ENCODE data around the gene CCDC12. TPM values are rescaled to one million over a fixed set of nuclear protein-coding genes. Genes with fewer than 3 reads are reported as not detected.
A peak's percentile ranks its signal among the peaks of the same experiment; 100 is the strongest.

Gene CCDC12
- total and polyA plus RNA-seq, 4 donors: 34.2 to 129 (median 70.0) TPM

GRCh38 chr3:46899151-46900006, 77.2 kb downstream of the CCDC12 start:
- H3K4me1 ChIP-seq (ENCODE audit: control insufficient read depth in 5 of 5, insufficient read depth in 5 of 5, low read length in 5 of 5): peaks cover 0 to 16% (median 12%) of the 10 kb centered on the region in 5 donors
- H3K4me3 ChIP-seq: no peak overlapping the region
- no peaks in the 10 kb centered on the region for H3K9me3 ChIP-seq (ENCODE audit: control insufficient read depth in 4 of 4, insufficient read depth in 3 of 4, low read length in 3 of 4)
- ATAC-seq (ENCODE audit: insufficient read depth, low FRiP score): no peak
- H3K9ac ChIP-seq (ENCODE audit: insufficient read depth in 1 of 2, low read length in 2 of 2): no peak overlapping the region
- no peak for TF ChIP-seq CTCF (IDR thresholded peaks at IDR 0.05; ENCODE audit: control extremely low read depth, extremely low read depth)
- peaks cover 0 to 6% (median 2%) of the 10 kb centered on the region in 4 donors for H3K36me3 ChIP-seq (ENCODE audit: control insufficient read depth in 4 of 4, insufficient read depth in 4 of 4, low read length in 4 of 4)
- H3K27me3 ChIP-seq (ENCODE audit: control insufficient read depth in 3 of 3, insufficient read depth in 3 of 3, low read length in 2 of 3): peaks cover 0 to 4% (median 0%) of the 10 kb centered on the region in 3 donors
- H3K27ac ChIP-seq (ENCODE audit: low read depth in 1 of 2, low read length in 1 of 2): no peak overlapping the region
- no peak for DNase-seq
- 84 to 87% methylated on average over 22 of the region's 22 CpGs for WGBS, 2 donors

DNA sequence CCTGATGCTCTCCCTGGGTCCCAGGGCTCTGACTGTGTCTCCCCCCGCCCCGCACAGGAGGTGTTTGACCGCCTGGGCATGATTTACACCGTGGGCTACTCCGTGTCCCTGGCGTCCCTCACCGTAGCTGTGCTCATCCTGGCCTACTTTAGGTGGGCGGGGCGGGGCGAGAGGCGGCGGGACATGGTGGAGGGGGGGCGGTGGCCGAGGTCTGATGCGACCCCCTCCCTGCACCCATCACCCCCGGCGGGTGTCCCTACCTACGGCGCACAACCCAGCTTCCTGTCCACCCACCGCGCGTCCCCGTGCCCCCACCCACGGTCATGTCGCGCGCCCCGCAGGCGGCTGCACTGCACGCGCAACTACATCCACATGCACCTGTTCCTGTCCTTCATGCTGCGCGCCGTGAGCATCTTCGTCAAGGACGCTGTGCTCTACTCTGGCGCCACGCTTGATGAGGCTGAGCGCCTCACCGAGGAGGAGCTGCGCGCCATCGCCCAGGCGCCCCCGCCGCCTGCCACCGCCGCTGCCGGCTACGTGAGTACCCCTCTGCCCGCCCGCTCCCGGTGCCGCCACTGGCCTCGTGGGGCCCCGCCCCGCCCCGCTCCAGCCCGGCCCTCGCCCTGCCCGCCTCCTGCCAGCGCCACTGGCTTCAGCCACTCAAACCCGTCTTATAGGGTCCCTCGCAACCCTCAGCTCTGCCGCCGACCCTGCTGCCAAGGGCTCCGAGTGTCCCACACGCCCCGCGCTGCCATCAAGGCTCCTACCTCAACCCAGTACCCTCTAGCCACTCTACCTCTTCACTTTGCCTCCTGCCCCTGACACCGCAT, 78.0 kb downstream of the CCDC12 start:
- Histone ChIP-seq H3K4me1 (ENCODE audit: control insufficient read depth in 5 of 5, insufficient read depth in 5 of 5, low read length in 5 of 5) (peaks cover 0 to 17% (median 12%) of the 10 kb centered on the region in 5 donors), H3K36me3 (ENCODE audit: control insufficient read depth in 4 of 4, insufficient read depth in 4 of 4, low read length in 4 of 4) (peaks cover 0 to 6% (median 2%) of the 10 kb centered on the region in 4 donors), H3K27ac (ENCODE audit: low read depth in 1 of 2, low read length in 1 of 2) (no peak overlapping the region), H3K9ac (ENCODE audit: insufficient read depth in 1 of 2, low read length in 2 of 2) (no peak overlapping the region), H3K27me3 (ENCODE audit: control insufficient read depth in 3 of 3, insufficient read depth in 3 of 3, low read length in 2 of 3) (peaks cover 0 to 4% (median 0%) of the 10 kb centered on the region in 3 donors), H3K9me3 (ENCODE audit: control insufficient read depth in 4 of 4, insufficient read depth in 3 of 4, low read length in 3 of 4) (no peaks in the 10 kb centered on the region), H3K4me3 (no peak overlapping the region)
- peak in 2 of 3 donors; percentile 10 to 30 for DNase-seq
- ATAC-seq (ENCODE audit: insufficient read depth, low FRiP score): no peak
- no peak for TF ChIP-seq CTCF (IDR thresholded peaks at IDR 0.05; ENCODE audit: control extremely low read depth, extremely low read depth)
- 24 to 25% methylated on average over 61 to 71 of the region's 71 CpGs for WGBS, 2 donors

GRCh38 chr3:46897829-46898320, 78.7 kb downstream of the CCDC12 start:
- Histone ChIP-seq H3K9me3 (ENCODE audit: control insufficient read depth in 4 of 4, insufficient read depth in 3 of 4, low read length in 3 of 4) (no peaks in the 10 kb centered on the region), H3K27ac (ENCODE audit: low read depth in 1 of 2, low read length in 1 of 2) (no peak overlapping the region), H3K4me3 (no peak overlapping the region), H3K9ac (ENCODE audit: insufficient read depth in 1 of 2, low read length in 2 of 2) (no peak overlapping the region), H3K4me1 (ENCODE audit: control insufficient read depth in 5 of 5, insufficient read depth in 5 of 5, low read length in 5 of 5) (peaks cover 0 to 23% (median 12%) of the 10 kb centered on the region in 5 donors), H3K27me3 (ENCODE audit: control insufficient read depth in 3 of 3, insufficient read depth in 3 of 3, low read length in 2 of 3) (peaks cover 0 to 4% (median 0%) of the 10 kb centered on the region in 3 donors), H3K36me3 (ENCODE audit: control insufficient read depth in 4 of 4, insufficient read depth in 4 of 4, low read length in 4 of 4) (peaks cover 0 to 6% (median 2%) of the 10 kb centered on the region in 4 donors)
- DNase-seq (peak in 1 of 3 donors; percentile 3), ATAC-seq (ENCODE audit: insufficient read depth, low FRiP score) (no peak)
- no peak for TF ChIP-seq CTCF (IDR thresholded peaks at IDR 0.05; ENCODE audit: control extremely low read depth, extremely low read depth)
- 72 to 82% methylated on average over 15 of the region's 15 CpGs for WGBS, 2 donors
